DOHH2 (cell line): ENCODE measurements around the gene WDR75.

Experiments used
- EZH2phosphoT487 ChIP-seq: fragments of 200-600 bp; sonication (generic); IDR thresholded peaks from 2 replicates; pipeline ENCODE4 v1.6.1; 2017; ENCODE audit warnings: borderline replicate concordance, mild to moderate bottlenecking, antibody characterized with exemption, low read length, moderate library complexity, mixed read lengths
- TF ChIP-seq, protein P1 (sequence below): fragments of 200-600 bp; sonication (generic); IDR thresholded peaks from one replicate; pipeline ENCODE4 v1.5.1; 2014; ENCODE audit warnings: antibody characterized with exemption, mild to moderate bottlenecking, low read depth, low read length; ENCODE audit not compliant: poor library complexity, severe bottlenecking

DNA sequence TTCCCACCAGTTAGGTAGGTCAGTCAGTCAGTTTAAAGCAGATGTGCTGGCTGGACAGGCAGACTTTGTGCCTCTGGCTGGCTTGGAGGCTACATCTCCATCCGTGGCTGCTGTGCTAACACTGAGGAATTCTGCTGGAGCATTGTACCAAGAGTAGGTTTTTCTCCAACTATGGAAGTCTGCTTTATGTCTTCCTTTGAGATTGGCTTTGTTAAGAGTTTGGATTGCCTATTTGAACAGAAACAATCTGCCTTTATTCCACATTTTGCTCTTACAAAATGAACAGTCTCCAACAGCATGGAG is 46.7 kb downstream of the WDR75 start:
- TF ChIP-seq, protein P1, sequence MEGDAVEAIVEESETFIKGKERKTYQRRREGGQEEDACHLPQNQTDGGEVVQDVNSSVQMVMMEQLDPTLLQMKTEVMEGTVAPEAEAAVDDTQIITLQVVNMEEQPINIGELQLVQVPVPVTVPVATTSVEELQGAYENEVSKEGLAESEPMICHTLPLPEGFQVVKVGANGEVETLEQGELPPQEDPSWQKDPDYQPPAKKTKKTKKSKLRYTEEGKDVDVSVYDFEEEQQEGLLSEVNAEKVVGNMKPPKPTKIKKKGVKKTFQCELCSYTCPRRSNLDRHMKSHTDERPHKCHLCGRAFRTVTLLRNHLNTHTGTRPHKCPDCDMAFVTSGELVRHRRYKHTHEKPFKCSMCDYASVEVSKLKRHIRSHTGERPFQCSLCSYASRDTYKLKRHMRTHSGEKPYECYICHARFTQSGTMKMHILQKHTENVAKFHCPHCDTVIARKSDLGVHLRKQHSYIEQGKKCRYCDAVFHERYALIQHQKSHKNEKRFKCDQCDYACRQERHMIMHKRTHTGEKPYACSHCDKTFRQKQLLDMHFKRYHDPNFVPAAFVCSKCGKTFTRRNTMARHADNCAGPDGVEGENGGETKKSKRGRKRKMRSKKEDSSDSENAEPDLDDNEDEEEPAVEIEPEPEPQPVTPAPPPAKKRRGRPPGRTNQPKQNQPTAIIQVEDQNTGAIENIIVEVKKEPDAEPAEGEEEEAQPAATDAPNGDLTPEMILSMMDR, result no peak
- no peak for TF ChIP-seq EZH2phosphoT487
